SK-N-SH treated with all-trans-retinoic acid at 6 μM for 48 hours (cell line): ENCODE data around the gene SUGP2.

Experiments used
- ATAC-seq: fragments of 200-7000 bp; cut with Tn5 transposase; 3 replicates; pipeline ENCODE4 v1.9.1; 2020; ENCODE audit warnings: mild to moderate bottlenecking, moderate library complexity
- ARNTL ChIP-seq: fragments of 450-650 bp; formaldehyde crosslinking; IDR thresholded peaks from 2 replicates; pipeline ENCODE4 v1.5.0; 2020; ENCODE audit warnings: low read depth, mild to moderate bottlenecking, moderate library complexity, borderline replicate concordance
- BACH2 ChIP-seq: fragments of 250-450 bp; sonication (Bioruptor Pico); IDR thresholded peaks from 2 replicates; pipeline ENCODE4 v1.9.0; 2021; ENCODE audit warnings: mild to moderate bottlenecking, borderline replicate concordance
- CSDC2 ChIP-seq: fragments of 250-450 bp; sonication (Bioruptor Pico); IDR thresholded peaks from 2 replicates; pipeline ENCODE4 v1.5.0; 2020; ENCODE audit warnings: mild to moderate bottlenecking, moderate library complexity
- ESRRG ChIP-seq: fragments of 250-450 bp; sonication (Bioruptor Pico); IDR thresholded peaks from 2 replicates; pipeline ENCODE4 v1.6.1; 2021; ENCODE audit warnings: mild to moderate bottlenecking
- GLIS3 ChIP-seq: fragments of 250-450 bp; sonication (Bioruptor Pico); IDR thresholded peaks from 2 replicates; pipeline ENCODE4 v1.5.0; 2020; ENCODE audit warnings: mild to moderate bottlenecking, moderate library complexity
- ISL1 ChIP-seq: fragments of 250-450 bp; sonication (Bioruptor Pico); IDR thresholded peaks from 2 replicates; pipeline ENCODE4 v2.1.2; 2022; ENCODE audit warnings: mild to moderate bottlenecking, moderate library complexity
- OSR1 ChIP-seq: fragments of 250-450 bp; sonication (Bioruptor Pico); IDR thresholded peaks from 2 replicates; pipeline ENCODE4 v1.8.0; 2022; ENCODE audit warnings: moderate library complexity, mild to moderate bottlenecking, inconsistent platforms
- PPARA ChIP-seq: fragments of 250-450 bp; sonication (Bioruptor Pico); IDR thresholded peaks from 2 replicates; pipeline ENCODE4 v1.5.0; 2020; ENCODE audit warnings: mild to moderate bottlenecking, borderline replicate concordance
- SNAI2 ChIP-seq: fragments of 250-450 bp; sonication (Bioruptor Pico); IDR thresholded peaks from 2 replicates; pipeline ENCODE4 v1.5.0; 2020; ENCODE audit warnings: mild to moderate bottlenecking, moderate library complexity
- TCF4 ChIP-seq: fragments of 250-450 bp; sonication (Bioruptor Pico); IDR thresholded peaks from 2 replicates; pipeline ENCODE4 v1.8.0; 2021; ENCODE audit warnings: mild to moderate bottlenecking, moderate library complexity, borderline replicate concordance
- TOX ChIP-seq: fragments of 250-450 bp; sonication (Bioruptor Pico); IDR thresholded peaks from 2 replicates; pipeline ENCODE4 v1.8.0; 2021; ENCODE audit warnings: mild to moderate bottlenecking, moderate library complexity, borderline replicate concordance
- ZC3H10 ChIP-seq: fragments of 250-450 bp; sonication (Bioruptor Pico); IDR thresholded peaks from 2 replicates; pipeline ENCODE4 v1.5.1; 2021; ENCODE audit warnings: mild to moderate bottlenecking, moderate library complexity
- ZNF565 ChIP-seq: fragments of 450-650 bp; formaldehyde crosslinking; conservative IDR thresholded peaks from 2 replicates; pipeline ENCODE4 v1.5.0; 2020; ENCODE audit warnings: low read depth, mild to moderate bottlenecking, moderate library complexity
- ZNF8 ChIP-seq: fragments of 450-650 bp; formaldehyde crosslinking; IDR thresholded peaks from 2 replicates; pipeline ENCODE4 v1.5.0; 2020; ENCODE audit warnings: mild to moderate bottlenecking, moderate library complexity
- TF ChIP-seq, protein P1 (sequence below): fragments of 250-450 bp; sonication (Bioruptor Pico); IDR thresholded peaks from 2 replicates; pipeline ENCODE4 v1.5.0; 2020; ENCODE audit warnings: mild to moderate bottlenecking, moderate library complexity
- TF ChIP-seq, protein P2 (sequence below): fragments of 250-450 bp; sonication (Bioruptor Pico); IDR thresholded peaks from 2 replicates; pipeline ENCODE4 v1.8.0; 2021; ENCODE audit warnings: low read depth, mild to moderate bottlenecking, moderate library complexity, borderline replicate concordance
- TF ChIP-seq, protein P3 (sequence below): fragments of 250-450 bp; sonication (Bioruptor Pico); IDR thresholded peaks from 2 replicates; pipeline ENCODE4 v1.5.1; 2020; ENCODE audit warnings: low read depth, mild to moderate bottlenecking, moderate library complexity

The SUGP2 gene

DNA sequence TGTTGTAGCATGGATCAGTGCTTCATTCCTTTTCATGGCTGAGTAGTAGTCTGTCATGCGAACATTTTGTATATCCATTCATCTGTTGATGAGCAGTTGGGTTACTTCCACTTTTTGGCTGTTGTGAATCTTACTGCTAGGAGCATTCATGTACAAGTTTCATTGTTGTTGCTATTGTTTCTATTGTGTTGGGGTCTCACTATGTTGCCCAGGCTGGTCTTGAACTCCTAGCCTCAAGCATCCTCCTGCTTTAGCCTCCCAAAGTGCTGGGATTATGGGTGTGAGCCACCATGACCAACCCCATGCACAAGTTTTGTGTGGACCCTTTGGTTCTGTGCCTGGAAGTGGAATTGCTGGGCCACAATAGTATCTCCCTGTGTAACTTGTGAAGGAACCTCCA lies 46.3 kb upstream of the SUGP2 start (continued):
- TF ChIP-seq, protein P1, sequence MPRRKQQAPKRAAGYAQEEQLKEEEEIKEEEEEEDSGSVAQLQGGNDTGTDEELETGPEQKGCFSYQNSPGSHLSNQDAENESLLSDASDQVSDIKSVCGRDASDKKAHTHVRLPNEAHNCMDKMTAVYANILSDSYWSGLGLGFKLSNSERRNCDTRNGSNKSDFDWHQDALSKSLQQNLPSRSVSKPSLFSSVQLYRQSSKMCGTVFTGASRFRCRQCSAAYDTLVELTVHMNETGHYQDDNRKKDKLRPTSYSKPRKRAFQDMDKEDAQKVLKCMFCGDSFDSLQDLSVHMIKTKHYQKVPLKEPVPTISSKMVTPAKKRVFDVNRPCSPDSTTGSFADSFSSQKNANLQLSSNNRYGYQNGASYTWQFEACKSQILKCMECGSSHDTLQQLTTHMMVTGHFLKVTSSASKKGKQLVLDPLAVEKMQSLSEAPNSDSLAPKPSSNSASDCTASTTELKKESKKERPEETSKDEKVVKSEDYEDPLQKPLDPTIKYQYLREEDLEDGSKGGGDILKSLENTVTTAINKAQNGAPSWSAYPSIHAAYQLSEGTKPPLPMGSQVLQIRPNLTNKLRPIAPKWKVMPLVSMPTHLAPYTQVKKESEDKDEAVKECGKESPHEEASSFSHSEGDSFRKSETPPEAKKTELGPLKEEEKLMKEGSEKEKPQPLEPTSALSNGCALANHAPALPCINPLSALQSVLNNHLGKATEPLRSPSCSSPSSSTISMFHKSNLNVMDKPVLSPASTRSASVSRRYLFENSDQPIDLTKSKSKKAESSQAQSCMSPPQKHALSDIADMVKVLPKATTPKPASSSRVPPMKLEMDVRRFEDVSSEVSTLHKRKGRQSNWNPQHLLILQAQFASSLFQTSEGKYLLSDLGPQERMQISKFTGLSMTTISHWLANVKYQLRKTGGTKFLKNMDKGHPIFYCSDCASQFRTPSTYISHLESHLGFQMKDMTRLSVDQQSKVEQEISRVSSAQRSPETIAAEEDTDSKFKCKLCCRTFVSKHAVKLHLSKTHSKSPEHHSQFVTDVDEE (CRISPR knock-in tag): no peak
- TF ChIP-seq ISL1: no peak
- TF ChIP-seq OSR1 (CRISPR knock-in tag): no peak
- no peak for TF ChIP-seq ZNF8 (CRISPR knock-in tag)
- TF ChIP-seq ARNTL (CRISPR knock-in tag): no peak
- TF ChIP-seq PPARA (CRISPR knock-in tag): no peak
- no peak for TF ChIP-seq GLIS3 (CRISPR knock-in tag)

DNA sequence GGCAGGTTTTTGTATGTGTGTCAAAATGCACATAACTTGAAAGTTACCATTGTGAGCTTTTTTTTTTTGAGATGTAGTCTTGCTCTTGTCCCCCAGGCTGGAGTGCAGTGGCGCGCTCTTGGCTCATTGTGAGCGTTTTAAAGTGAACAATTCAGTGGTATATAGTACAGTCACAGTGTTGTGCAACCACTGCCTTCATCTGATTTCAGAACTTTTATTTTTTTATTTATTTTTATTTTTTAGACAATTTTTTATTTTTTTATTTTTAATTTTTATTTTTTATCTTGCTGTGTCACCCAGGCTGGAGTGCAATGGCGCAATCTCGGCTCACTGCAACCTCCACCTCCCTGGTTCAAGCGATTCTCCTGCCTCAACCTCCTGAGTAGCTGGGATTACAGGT lies 45.5 kb upstream of the SUGP2 start:
- ATAC-seq: no peak

DNA sequence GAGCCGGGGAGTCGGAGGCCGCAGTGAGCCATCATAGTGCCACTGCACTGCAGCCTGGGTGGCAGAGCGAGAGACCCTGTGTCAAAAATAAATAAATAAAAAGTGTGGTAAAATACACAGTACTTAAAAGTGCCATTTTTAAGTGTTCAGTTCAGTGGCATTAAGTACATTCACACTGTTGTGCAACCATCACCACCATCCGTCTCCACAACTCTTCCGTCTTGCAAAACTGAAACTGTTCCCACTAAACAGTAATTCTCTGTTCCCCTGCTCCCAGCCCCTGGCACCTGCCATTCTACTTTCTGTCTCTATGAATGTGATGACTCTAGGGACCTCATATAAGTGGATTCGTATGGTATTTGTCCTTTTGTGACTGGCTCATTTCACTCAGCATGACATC lies 43.8 kb upstream of the SUGP2 start:
- ATAC-seq: no peak
- TF ChIP-seq TOX (CRISPR knock-in tag): no peak
- no peak for TF ChIP-seq ISL1
- TF ChIP-seq, protein P2, sequence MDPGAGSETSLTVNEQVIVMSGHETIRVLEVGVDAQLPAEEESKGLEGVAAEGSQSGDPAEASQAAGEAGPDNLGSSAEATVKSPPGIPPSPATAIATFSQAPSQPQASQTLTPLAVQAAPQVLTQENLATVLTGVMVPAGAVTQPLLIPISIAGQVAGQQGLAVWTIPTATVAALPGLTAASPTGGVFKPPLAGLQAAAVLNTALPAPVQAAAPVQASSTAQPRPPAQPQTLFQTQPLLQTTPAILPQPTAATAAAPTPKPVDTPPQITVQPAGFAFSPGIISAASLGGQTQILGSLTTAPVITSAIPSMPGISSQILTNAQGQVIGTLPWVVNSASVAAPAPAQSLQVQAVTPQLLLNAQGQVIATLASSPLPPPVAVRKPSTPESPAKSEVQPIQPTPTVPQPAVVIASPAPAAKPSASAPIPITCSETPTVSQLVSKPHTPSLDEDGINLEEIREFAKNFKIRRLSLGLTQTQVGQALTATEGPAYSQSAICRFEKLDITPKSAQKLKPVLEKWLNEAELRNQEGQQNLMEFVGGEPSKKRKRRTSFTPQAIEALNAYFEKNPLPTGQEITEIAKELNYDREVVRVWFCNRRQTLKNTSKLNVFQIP: no peak
- TF ChIP-seq ZC3H10 (CRISPR knock-in tag): no peak
- no peak for TF ChIP-seq CSDC2
- TF ChIP-seq SNAI2 (CRISPR knock-in tag): no peak
- TF ChIP-seq ARNTL (CRISPR knock-in tag): no peak
- no peak for TF ChIP-seq BACH2 (CRISPR knock-in tag)
- TF ChIP-seq, protein P3, sequence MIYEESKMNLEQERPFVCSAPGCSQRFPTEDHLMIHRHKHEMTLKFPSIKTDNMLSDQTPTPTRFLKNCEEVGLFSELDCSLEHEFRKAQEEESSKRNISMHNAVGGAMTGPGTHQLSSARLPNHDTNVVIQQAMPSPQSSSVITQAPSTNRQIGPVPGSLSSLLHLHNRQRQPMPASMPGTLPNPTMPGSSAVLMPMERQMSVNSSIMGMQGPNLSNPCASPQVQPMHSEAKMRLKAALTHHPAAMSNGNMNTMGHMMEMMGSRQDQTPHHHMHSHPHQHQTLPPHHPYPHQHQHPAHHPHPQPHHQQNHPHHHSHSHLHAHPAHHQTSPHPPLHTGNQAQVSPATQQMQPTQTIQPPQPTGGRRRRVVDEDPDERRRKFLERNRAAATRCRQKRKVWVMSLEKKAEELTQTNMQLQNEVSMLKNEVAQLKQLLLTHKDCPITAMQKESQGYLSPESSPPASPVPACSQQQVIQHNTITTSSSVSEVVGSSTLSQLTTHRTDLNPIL (CRISPR knock-in tag): no peak
- TF ChIP-seq ZNF565: no peak
- no peak for TF ChIP-seq OSR1 (CRISPR knock-in tag)
- TF ChIP-seq, protein P1 (CRISPR knock-in tag): no peak
- no peak for TF ChIP-seq TCF4 (CRISPR knock-in tag)
- TF ChIP-seq, all 23 proteins: peak for 0

More for the DNA sequence above, 45.5 kb upstream of the SUGP2 start:
- no peak for TF ChIP-seq CSDC2
- TF ChIP-seq ESRRG (CRISPR knock-in tag): no peak
- TF ChIP-seq OSR1 (CRISPR knock-in tag): no peak
- TF ChIP-seq ISL1: no peak

DNA sequence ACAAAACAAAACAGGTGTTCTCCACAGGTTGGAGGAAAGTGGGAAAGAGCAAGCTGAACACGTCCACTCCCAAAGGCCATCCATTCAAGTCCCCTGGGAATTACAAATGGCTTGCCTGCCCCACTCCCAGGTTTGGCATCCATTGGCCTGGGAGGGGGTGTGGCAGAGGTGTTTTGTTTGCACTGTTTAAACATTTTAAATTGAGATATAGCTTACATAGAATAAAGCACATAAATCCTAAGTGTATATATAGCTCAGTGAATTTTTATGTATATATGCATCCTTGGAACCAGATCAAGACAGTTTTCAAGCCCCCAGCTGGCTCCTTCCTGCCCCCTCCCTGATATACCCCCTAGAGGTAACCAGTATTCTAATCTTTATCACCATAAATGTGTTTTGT lies 43.2 kb upstream of the SUGP2 start:
- ATAC-seq: no peak
- TF ChIP-seq, protein P1 (CRISPR knock-in tag): no peak
- no peak for TF ChIP-seq OSR1 (CRISPR knock-in tag)
- no peak for TF ChIP-seq PPARA (CRISPR knock-in tag)
